H1 (cell line): ENCODE results near the gene IZUMO2. TPM values are rescaled to one million over a fixed set of nuclear protein-coding genes. Genes with fewer than 3 reads are reported as not detected.

Experiments used
- CTCF ChIA-PET: fragments of 300-600 bp; sonication (Branson Sonifier 250); formaldehyde crosslinking; loops from one replicate; lab custom pipeline; 2021; ENCODE audit not compliant: partially characterized antibody; lab: Charles Lee
- POLR2A ChIA-PET: fragments of 300-600 bp; sonication (Branson Sonifier 250); formaldehyde crosslinking; loops from one replicate; lab custom pipeline; 2021; ENCODE audit warnings: inconsistent platforms; ENCODE audit not compliant: partially characterized antibody; lab: Charles Lee
- DNase-seq, 2 experiments: peaks; one replicate each; pipeline versions ENCODE4 v3.0.0 to v3.0.0-alpha.2; 2010 to 2022; ENCODE audit warnings: low spot score in 2 of 2, low read depth in 1 of 2, mixed read lengths in 1 of 2
- FAIRE-seq: peaks from 2 replicates; lab custom pipeline; 2011; peaks lifted over from hg19 to GRCh38; lab: Jason Lieb, UNC
- H2AFZ ChIP-seq: 2 replicates; pipeline ENCODE4 v1.8.1; 2012; ENCODE audit warnings: low read length, inconsistent platforms
- H2AK5ac ChIP-seq: 2 replicates; pipeline ENCODE4 v1.6.1; 2013; ENCODE audit warnings: low read depth, low read length
- H2BK120ac ChIP-seq: replicated peaks from 2 replicates; pipeline ENCODE3; 2013; ENCODE audit warnings: low read depth, low read length, inconsistent platforms
- H2BK12ac ChIP-seq: 2 replicates; pipeline ENCODE4 v1.6.1; 2013; ENCODE audit warnings: low read depth, low read length
- H2BK15ac ChIP-seq: 2 replicates; pipeline ENCODE4 v1.6.1; 2013; ENCODE audit warnings: low read length
- H2BK20ac ChIP-seq: 2 replicates; pipeline ENCODE4 v1.6.1; 2013; ENCODE audit warnings: low read length
- H2BK5ac ChIP-seq: 2 replicates; pipeline ENCODE4 v1.6.1; 2013; ENCODE audit warnings: low read depth, low read length
- H3K14ac ChIP-seq: 2 replicates; pipeline ENCODE4 v1.6.1; 2013; ENCODE audit warnings: inconsistent platforms; ENCODE audit not compliant: insufficient read length
- H3K18ac ChIP-seq: 2 replicates; pipeline ENCODE4 v1.6.1; 2013; ENCODE audit warnings: low read length; ENCODE audit errors: extremely low read depth
- H3K23ac ChIP-seq: 2 replicates; pipeline ENCODE4 v1.6.1; 2013; ENCODE audit warnings: inconsistent platforms; ENCODE audit not compliant: insufficient read length
- H3K23me2 ChIP-seq: 2 replicates; pipeline ENCODE4 v1.6.1; 2013; ENCODE audit warnings: low read depth, low read length
- H3K27ac ChIP-seq: 2 replicates; pipeline ENCODE4 v1.6.1; 2011; ENCODE audit warnings: low read depth, low read length, inconsistent platforms
- H3K27me3 ChIP-seq, 4 experiments: replicated peaks in 1 of 4; 1 replicate in 1 of 4; 2 replicates in 3 of 4; pipeline versions ENCODE4 v1.6.1 to v1.8.1; 2011 to 2013; ENCODE audit warnings: low read length in 3 of 4, mild to moderate bottlenecking in 3 of 4, inconsistent platforms in 2 of 4, mixed read lengths in 2 of 4, moderate library complexity in 1 of 4; ENCODE audit not compliant: control insufficient read depth in 3 of 4, insufficient read depth in 3 of 4; ENCODE audit errors: extremely low read depth in 1 of 4
- H3K36me3 ChIP-seq, 4 experiments: 2 replicates each; pipeline versions ENCODE4 v1.6.1 to v1.8.1; 2011 to 2013; ENCODE audit warnings: mild to moderate bottlenecking in 4 of 4, low read length in 3 of 4, moderate library complexity in 2 of 4, control low read depth in 1 of 4, inconsistent platforms in 1 of 4; ENCODE audit not compliant: insufficient read depth in 4 of 4, control insufficient read depth in 2 of 4
- H3K4ac ChIP-seq: replicated peaks from 2 replicates; pipeline ENCODE3; 2013; ENCODE audit warnings: low read length, low read depth, mixed read lengths, inconsistent platforms; ENCODE audit not compliant: insufficient read length
- H3K4me1 ChIP-seq, 4 experiments: replicated peaks in 1 of 4; 1 replicate in 1 of 4; 2 replicates in 3 of 4; pipeline versions ENCODE4 v1.6.1 to v1.8.1; 2011 to 2013; ENCODE audit warnings: low read length in 3 of 4, inconsistent platforms in 2 of 4, mixed read lengths in 1 of 4; ENCODE audit not compliant: insufficient read depth in 4 of 4, control insufficient read depth in 3 of 4
- H3K4me2 ChIP-seq, 2 experiments: 2 replicates each; pipeline versions ENCODE4 v1.6.1 to v1.8.1; 2011 to 2013; ENCODE audit warnings: low read depth in 2 of 2, low read length in 2 of 2, control low read depth in 1 of 2, inconsistent platforms in 1 of 2, mild to moderate bottlenecking in 1 of 2; ENCODE audit not compliant: insufficient read depth in 1 of 2
- H3K4me3 ChIP-seq, 4 experiments: fragments of 200-600, 300-600 bp in 1 of 4; sonication (generic), shearing (Covaris generic), sonication (Bioruptor Twin) in 1 of 4; 2 replicates each; pipeline versions ENCODE4 v1.5.1 to v1.8.1; 2011 to 2016; ENCODE audit warnings: low read length in 4 of 4, low read depth in 3 of 4, control low read depth in 2 of 4, inconsistent platforms in 2 of 4, mild to moderate bottlenecking in 2 of 4, mixed read lengths in 1 of 4, moderate library complexity in 1 of 4; ENCODE audit not compliant: insufficient read depth in 2 of 4; ENCODE audit errors: extremely low read depth in 1 of 4
- H3K56ac ChIP-seq: replicated peaks from 2 replicates; pipeline ENCODE3; 2013; ENCODE audit warnings: low read depth, mild to moderate bottlenecking, mixed read lengths, low read length, inconsistent platforms; ENCODE audit not compliant: insufficient read length
- H3K79me1 ChIP-seq: 2 replicates; pipeline ENCODE4 v1.6.1; 2013; ENCODE audit warnings: low read depth, low read length, control low read depth
- H3K79me2 ChIP-seq, 2 experiments: 2 replicates each; pipeline versions ENCODE4 v1.6.1 to v1.8.1; 2012 to 2013; ENCODE audit warnings: low read length in 2 of 2, mild to moderate bottlenecking in 2 of 2, inconsistent platforms in 1 of 2; ENCODE audit not compliant: insufficient read depth in 2 of 2, control insufficient read depth in 1 of 2
- H3K9ac ChIP-seq, 4 experiments: replicated peaks in 1 of 4; 1 replicate in 1 of 4; 2 replicates in 3 of 4; pipeline versions ENCODE4 v1.6.1 to v1.8.1; 2011 to 2013; ENCODE audit warnings: low read depth in 3 of 4, low read length in 3 of 4, control low read depth in 2 of 4, mild to moderate bottlenecking in 2 of 4, moderate library complexity in 2 of 4, inconsistent platforms in 1 of 4; ENCODE audit errors: extremely low read depth in 1 of 4
- H3K9me3 ChIP-seq, 2 experiments: 2 replicates each; pipeline versions ENCODE4 v1.6.1 to v1.8.1; 2012 to 2013; ENCODE audit warnings: mild to moderate bottlenecking in 2 of 2, moderate library complexity in 2 of 2, control low read depth in 1 of 2, inconsistent platforms in 1 of 2, low read depth in 1 of 2, low read length in 1 of 2, mixed read lengths in 1 of 2; ENCODE audit not compliant: insufficient read depth in 2 of 2
- H4K20me1 ChIP-seq, 2 experiments: replicated peaks in 1 of 2; 2 replicates each; pipeline versions ENCODE3 to v1.8.1; 2011 to 2013; ENCODE audit warnings: inconsistent platforms in 2 of 2, low read length in 2 of 2, mild to moderate bottlenecking in 1 of 2; ENCODE audit not compliant: insufficient read depth in 2 of 2, control insufficient read depth in 1 of 2
- H4K5ac ChIP-seq: 2 replicates; pipeline ENCODE4 v1.6.1; 2013; ENCODE audit warnings: low read length, low read depth, mixed read lengths, inconsistent platforms; ENCODE audit not compliant: insufficient read length
- H4K8ac ChIP-seq: 2 replicates; pipeline ENCODE4 v1.8.0; 2013; ENCODE audit warnings: mild to moderate bottlenecking, moderate library complexity, low read length, inconsistent platforms; ENCODE audit not compliant: insufficient read depth; ENCODE audit errors: extremely low read depth
- H4K91ac ChIP-seq: replicated peaks from 2 replicates; pipeline ENCODE3; 2013; ENCODE audit warnings: low read length, mixed read lengths, inconsistent platforms; ENCODE audit not compliant: insufficient read length
- GABPA ChIP-seq: IDR thresholded peaks from 2 replicates; pipeline ENCODE4 v1.6.1; 2011; ENCODE audit warnings: mild to moderate bottlenecking, low read length, moderate library complexity, borderline replicate concordance; ENCODE audit not compliant: insufficient read depth
- POLR2A ChIP-seq, 2 experiments: IDR thresholded peaks; 1 replicate in 1 of 2; 2 replicates in 1 of 2; pipeline ENCODE4 v1.6.1; 2011; ENCODE audit warnings: low read depth in 2 of 2, low read length in 2 of 2, mild to moderate bottlenecking in 2 of 2; ENCODE audit errors: control extremely low read depth in 1 of 2
- POLR2AphosphoS5 ChIP-seq: IDR thresholded peaks from 2 replicates; pipeline ENCODE4 v1.6.1; 2011; ENCODE audit warnings: low read depth, low read length
- SIRT6 ChIP-seq: IDR thresholded peaks from one replicate; pipeline ENCODE4 v1.7.1; 2012; ENCODE audit warnings: low read length, inconsistent platforms
- TBP ChIP-seq: IDR thresholded peaks from 2 replicates; pipeline ENCODE4 v1.6.1; 2011; ENCODE audit warnings: low read depth, low read length, improper control_type of control experiment
- WGBS, 2 experiments: shearing (Covaris generic) in 1 of 2; methylation state at CpG; one replicate each; pipeline versions ENCODE4 v1.1.6 to v1.1.7; 2013 to 2015; ENCODE audit warnings: low lambda C conversion rate in 2 of 2, mixed read lengths in 2 of 2, inconsistent platforms in 1 of 2, low coverage in 1 of 2, missing lambda C conversion rate in 1 of 2; ENCODE audit not compliant: insufficient replicate concordance in 2 of 2, insufficient coverage in 1 of 2, insufficient read length in 1 of 2; ENCODE audit errors: extremely low coverage in 1 of 2, missing lambda C conversion rate in 1 of 2; 5-methylcytosine and 5-hydroxymethylcytosine counted together
- polyA plus RNA-seq, 7 experiments: library from polyadenylated mRNA; depleted of rRNA in 3 of 7; stranded (reverse) in 5 of 7; unstranded in 2 of 7; fragments of >200 nt in 5 of 7; fragments of 200-250 nt in 2 of 7; gene quantifications; 1 replicate in 5 of 7; 2 replicates in 1 of 7; 4 replicates in 1 of 7; pipeline versions ENCODE4 v1.2.1 to v1.2.3, GENCODE V29; 2011 to 2013; ENCODE audit warnings: missing spikeins in 2 of 7, mixed read lengths in 2 of 7
- total RNA-seq: library from RNA; stranded (reverse); fragmentation: NEBNext Ultra II Directional; extraction: Animal tissue kit (Norgen Biotek cat#: 25700); gene quantifications from 2 replicates; pipeline ENCODE4 v1.2.1, GENCODE V29; 2021

Gene IZUMO2
- total and polyA plus RNA-seq, 2 of the 8 experiments (the other 6 are each of a cell fraction or from before 2014, with no cell fraction given): 1.7 to 1.9 TPM

- POLR2A ChIA-PET: no interaction called here
- no peak overlapping the region for H4K91ac ChIP-seq
- no peak for TF ChIP-seq TBP
- no peak for TF ChIP-seq POLR2AphosphoS5
- no peak for TF ChIP-seq SIRT6
- no peak for TF ChIP-seq POLR2A (IDR thresholded peaks at IDR 0.05; ENCODE audit: control extremely low read depth in 1 of 2, low read depth in 2 of 2, low read length in 2 of 2)
- no peak for TF ChIP-seq GABPA
Observed at GRCh38 chr19:50187937-50188336, 24.9 kb upstream of the IZUMO2 start.

More at GRCh38 chr19:50187937-50188336, 24.9 kb upstream of the IZUMO2 start:
- Histone ChIP-seq H3K27me3 (no peaks in the 10 kb centered on the region), H3K23me2 (no peaks in the 10 kb centered on the region), H3K4ac (no peak overlapping the region), H3K18ac (no peak overlapping the region), H3K27ac (no peak overlapping the region), H2BK12ac (no peak overlapping the region), H4K8ac (no peak overlapping the region), H3K56ac (no peak overlapping the region), H2BK5ac (no peak overlapping the region), H3K79me2 (no peaks in the 10 kb centered on the region), H2AK5ac (no peak overlapping the region), H2BK120ac (no peak overlapping the region), H3K4me2 (no peak overlapping the region), H3K79me1 (no peaks in the 10 kb centered on the region), H3K4me1 (no peaks in the 10 kb centered on the region), H3K23ac (no peak overlapping the region), H3K9ac (no peak overlapping the region), H3K4me3 (no peak overlapping the region), H4K20me1 (no peaks in the 10 kb centered on the region), H3K36me3 (no peaks in the 10 kb centered on the region), H3K14ac (no peak overlapping the region), H2BK20ac (no peak overlapping the region), H2AFZ (no peak overlapping the region), H2BK15ac (no peak overlapping the region), H3K9me3 (peaks cover 0 to 10% of the 10 kb centered on the region in 2 experiments; a peak in 3 of 4 replicates), H4K5ac (no peak overlapping the region)
- DNase-seq (no peak), FAIRE-seq (no peak)
- WGBS, 2 experiments: 93% methylated on average over 13 of the region's 13 CpGs; no CpG with 5 or more reads in 1 of the 2 experiments
- CTCF ChIA-PET: interaction anchor here (0.6 kb wide), 1 partner anchor 49 kb away, joined by 3 read pairs; no protein-coding TSS in a partner anchor
